GM12864 (cell line): Measurements from ENCODE around the gene LAP3.

Source experiments
- DNase-seq: peaks from one replicate; pipeline ENCODE4 v3.0.0-alpha.2; 2011; ENCODE audit warnings: low read depth
- H3K4me3 ChIP-seq: 2 replicates; pipeline ENCODE4 v1.5.1; 2011; ENCODE audit warnings: mild to moderate bottlenecking, low read depth, low read length, control low read depth
- CTCF ChIP-seq: IDR thresholded peaks from 2 replicates; pipeline ENCODE4 v1.5.1; 2011; ENCODE audit warnings: low read depth, mild to moderate bottlenecking, moderate library complexity, low read length, control low read depth, inconsistent platforms; ENCODE audit errors: missing control alignments

The LAP3 gene

DNA sequence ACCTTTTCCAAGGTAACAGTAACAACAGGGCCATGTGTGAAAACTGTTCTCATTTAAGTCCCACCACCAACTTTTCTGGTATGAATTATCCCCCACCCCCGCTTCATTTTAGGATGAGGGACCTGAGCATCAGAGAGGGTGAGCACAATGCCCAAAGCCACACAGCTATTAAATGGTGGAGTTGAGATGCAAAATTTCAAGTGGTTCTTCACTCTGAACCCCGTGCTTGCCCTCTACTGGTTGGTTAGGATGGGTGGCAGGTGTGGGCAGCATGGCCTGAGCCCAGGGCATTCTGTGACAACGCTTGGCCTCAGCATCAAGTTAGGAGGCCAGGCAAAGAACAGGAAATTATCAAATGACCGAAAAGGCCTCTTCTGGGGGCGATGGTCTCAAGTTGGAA, 70.9 kb downstream of the LAP3 start:
- no peak overlapping the region for H3K4me3 ChIP-seq
- TF ChIP-seq CTCF = peak; percentile 25
- DNase-seq = no peak

GRCh38 chr4:17650406-17650805, 73.4 kb downstream of the LAP3 start:
- H3K4me3 ChIP-seq = no peak overlapping the region
- no peak for DNase-seq
- TF ChIP-seq CTCF = no peak

DNA sequence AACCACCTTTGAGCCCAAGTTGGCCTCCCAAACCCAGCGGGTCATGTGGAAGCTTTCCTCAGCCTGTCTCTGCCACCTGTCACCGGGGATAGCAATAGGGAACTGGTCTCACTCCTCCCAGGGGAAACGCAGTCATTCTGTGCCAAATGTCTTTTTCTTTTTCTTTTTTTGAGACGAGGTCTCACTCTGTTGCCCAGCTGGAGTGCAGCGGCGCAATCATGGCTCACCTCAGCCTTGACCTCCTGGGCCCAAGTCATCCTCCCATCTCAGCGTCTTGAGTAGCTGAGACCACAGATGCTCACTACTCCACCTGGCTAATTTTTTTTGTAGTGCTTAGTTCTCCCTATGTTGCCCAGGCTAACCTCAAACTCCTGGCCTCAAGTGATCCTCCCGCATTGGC, 77.7 kb downstream of the LAP3 start:
- TF ChIP-seq CTCF = no peak
- no peak overlapping the region for H3K4me3 ChIP-seq
- no peak for DNase-seq

DNA sequence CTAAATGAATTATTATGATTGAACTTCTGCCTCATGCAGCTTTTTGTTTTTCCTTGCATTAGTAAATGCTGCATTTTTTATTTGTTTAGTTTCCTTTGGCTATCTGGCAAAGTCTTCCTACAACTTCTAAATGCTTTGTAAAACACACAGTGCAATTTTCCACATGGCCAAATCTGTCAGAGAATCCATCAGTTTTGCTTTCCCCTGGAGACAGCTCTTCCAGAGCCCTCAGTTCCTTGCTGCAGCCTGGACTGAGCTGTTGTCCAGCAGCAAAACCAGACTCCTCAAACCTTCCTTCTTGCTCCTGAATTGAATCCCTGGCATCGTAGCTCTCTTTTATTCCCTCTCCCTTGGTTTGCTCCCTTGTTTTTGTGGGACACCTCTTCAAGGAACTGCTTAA, 80.1 kb downstream of the LAP3 start:
- no peak for TF ChIP-seq CTCF
- no peak for DNase-seq
- no peak overlapping the region for H3K4me3 ChIP-seq
